GM21825 (cell line): ENCODE measurements around the gene KRTAP12-3.
"Not testable (repeated sequence)": the region's sequence is repeated elsewhere in the genome, so short reads cannot be mapped to it uniquely, and the experiment has no call there.

Experiments used
- ATAC-seq: cut with Tn5 transposase; IDR thresholded peaks from one replicate; pipeline ENCODE4 v1.9.1; 2021; ENCODE audit warnings: mild to moderate bottlenecking, moderate library complexity; ENCODE audit not compliant: unreplicated experiment

Gene KRTAP12-3

GRCh38 chr21:44627181-44627822 lies 30.4 kb upstream of the KRTAP12-3 start:
- not testable (repeated sequence) for ATAC-seq

- not testable (repeated sequence) for ATAC-seq
Measured at GRCh38 chr21:44627831-44628233, 29.9 kb upstream of the KRTAP12-3 start.

GRCh38 chr21:44628707-44629391 lies 28.9 kb upstream of the KRTAP12-3 start:
- no peak for ATAC-seq

GRCh38 chr21:44630440-44630839 lies 27.3 kb upstream of the KRTAP12-3 start:
- ATAC-seq, result no peak

- no peak for ATAC-seq
Measured at GRCh38 chr21:44632067-44632466, 25.7 kb upstream of the KRTAP12-3 start.

GRCh38 chr21:44636209-44637017 lies 21.3 kb upstream of the KRTAP12-3 start:
- ATAC-seq, result no peak

- no peak for ATAC-seq
Measured at GRCh38 chr21:44637018-44637850, 20.5 kb upstream of the KRTAP12-3 start, which contains the start of gene KRTAP10-10. Gene KRTAP10-10 (plus strand): TSS chr21:44637356. CDS start chr21:44637418, 62 bp downstream.

- not testable (repeated sequence) for ATAC-seq
Measured at GRCh38 chr21:44637851-44638348, 19.8 kb upstream of the KRTAP12-3 start.

GRCh38 chr21:44638506-44639330 lies 19.0 kb upstream of the KRTAP12-3 start:
- not testable (repeated sequence) for ATAC-seq

- no peak for ATAC-seq
Measured at GRCh38 chr21:44639331-44639655, 18.4 kb upstream of the KRTAP12-3 start.

- ATAC-seq, result no peak
Measured at GRCh38 chr21:44640761-44641160, 17.0 kb upstream of the KRTAP12-3 start.

- ATAC-seq, result no peak
Measured at GRCh38 chr21:44643741-44644310, 13.9 kb upstream of the KRTAP12-3 start.

GRCh38 chr21:44644878-44645277 lies 12.9 kb upstream of the KRTAP12-3 start:
- no peak for ATAC-seq

- not testable (repeated sequence) for ATAC-seq
Measured at GRCh38 chr21:44646366-44647221, 11.1 kb upstream of the KRTAP12-3 start, which contains the start of gene KRTAP10-11. Gene KRTAP10-11 (plus strand): TSS chr21:44646414. CDS start chr21:44646459, 45 bp downstream.

GRCh38 chr21:44647222-44647552 lies 10.5 kb upstream of the KRTAP12-3 start:
- ATAC-seq, result no peak

GRCh38 chr21:44648557-44649311 lies 9.0 kb upstream of the KRTAP12-3 start:
- no peak for ATAC-seq

- no peak for ATAC-seq
Measured at GRCh38 chr21:44649521-44650100, 8.1 kb upstream of the KRTAP12-3 start.
